Measurements from ENCODE around the gene SNX27.
A peak's percentile ranks its signal among the peaks of the same experiment; 100 is the strongest.
"Not testable (repeated sequence)": the region's sequence is repeated elsewhere in the genome, so short reads cannot be mapped to it uniquely, and the experiment has no call there.

SNX27 gene

GRCh38 chr1:151643085-151643484, 31.2 kb downstream of the SNX27 start:
- DNase-seq = not testable (repeated sequence)

- no peak for DNase-seq
These were observed 32.2 kb downstream of the SNX27 start for GRCh38 chr1:151644001-151644400.

GRCh38 chr1:151653397-151653796, 41.5 kb downstream of the SNX27 start:
- no peak for DNase-seq

- no peak for DNase-seq
These were observed 43.5 kb downstream of the SNX27 start for GRCh38 chr1:151655371-151655770.

- DNase-seq = no peak
These were observed 49.9 kb downstream of the SNX27 start for GRCh38 chr1:151661751-151662150.

GRCh38 chr1:151668090-151668489, 56.2 kb downstream of the SNX27 start:
- no peak for DNase-seq

- not testable (repeated sequence) for DNase-seq
These were observed 58.3 kb downstream of the SNX27 start for GRCh38 chr1:151670036-151670675.

- no peak for DNase-seq
These were observed 61.6 kb downstream of the SNX27 start for GRCh38 chr1:151673407-151673806.

- DNase-seq = no peak
These were observed 68.5 kb downstream of the SNX27 start for GRCh38 chr1:151680391-151680790.

- DNase-seq = no peak
These were observed 69.0 kb downstream of the SNX27 start for GRCh38 chr1:151680826-151681225.

GRCh38 chr1:151681923-151682322, 70.1 kb downstream of the SNX27 start:
- no peak for DNase-seq

GRCh38 chr1:151682901-151683300, 71.1 kb downstream of the SNX27 start:
- DNase-seq = not testable (repeated sequence)

- DNase-seq = no peak
These were observed 72.3 kb downstream of the SNX27 start for GRCh38 chr1:151684128-151684527.

GRCh38 chr1:151686561-151686960, 74.7 kb downstream of the SNX27 start:
- no peak for DNase-seq

GRCh38 chr1:151689494-151689893, 77.6 kb downstream of the SNX27 start:
- no peak for DNase-seq

GRCh38 chr1:151692226-151692625, 80.4 kb downstream of the SNX27 start:
- DNase-seq = no peak

GRCh38 chr1:151693057-151693651, 81.3 kb downstream of the SNX27 start:
- peak; percentile 72 for DNase-seq

- no peak for DNase-seq
These were observed 89.7 kb downstream of the SNX27 start for GRCh38 chr1:151701515-151701914.

- no peak for DNase-seq
These were observed 91.1 kb downstream of the SNX27 start for GRCh38 chr1:151702936-151703335.

- no peak for DNase-seq
These were observed 92.0 kb downstream of the SNX27 start for GRCh38 chr1:151703813-151704212.

GRCh38 chr1:151704246-151704645, 92.4 kb downstream of the SNX27 start:
- DNase-seq = no peak

GRCh38 chr1:151705146-151705545, 93.3 kb downstream of the SNX27 start:
- DNase-seq = no peak

GRCh38 chr1:151705753-151706463, 94.1 kb downstream of the SNX27 start:
- DNase-seq = no peak

All from DMS79 treated with DMSO at 0.1 percent for 48 hours (cell line).